ENCODE measurements around the gene OARD1. TPM values are rescaled to one million over a fixed set of nuclear protein-coding genes. Genes with fewer than 3 reads are reported as not detected.

The OARD1 gene
- total and polyA plus RNA-seq, 2 of the 8 experiments (the other 6 are each of a cell fraction or from before 2014, with no cell fraction given), result 16.8 to 35.8 TPM

DNA sequence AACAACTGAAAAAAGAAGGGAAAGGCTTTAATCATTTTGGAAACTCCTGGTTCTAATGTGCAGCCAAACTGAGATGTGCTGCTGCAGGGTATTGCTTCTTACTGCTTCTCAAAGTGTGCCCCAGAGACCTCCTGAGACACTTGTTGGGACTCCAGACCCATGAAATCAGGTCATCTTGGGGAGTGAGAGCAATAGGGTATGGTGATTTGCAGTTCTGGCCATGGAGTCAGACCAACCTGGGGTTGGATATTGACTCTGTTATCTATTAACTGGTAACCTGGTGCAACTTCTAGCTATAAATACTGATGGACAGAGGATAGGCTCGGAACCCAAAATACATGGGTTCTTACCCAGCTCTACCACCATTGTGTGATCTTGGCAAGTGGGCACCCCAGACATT lies 26.1 kb downstream of the OARD1 start:
- no peak overlapping the region for H2AFZ ChIP-seq (ENCODE audit: low read length)
- H2BK15ac ChIP-seq (ENCODE audit: low read length), result no peak overlapping the region
- no peaks in the 10 kb centered on the region for H3K4me1 ChIP-seq (replicated peaks in 1 of 4; ENCODE audit: control insufficient read depth in 3 of 4, insufficient read depth in 4 of 4, low read length in 3 of 4)
- FAIRE-seq, result no peak
- H3K79me1 ChIP-seq (ENCODE audit: low read depth, low read length), result no peaks in the 10 kb centered on the region
- H3K18ac ChIP-seq (ENCODE audit: extremely low read depth, low read length), result no peak overlapping the region
- no peak overlapping the region for H3K23ac ChIP-seq (ENCODE audit: insufficient read length)
- H3K79me2 ChIP-seq (ENCODE audit: control insufficient read depth in 1 of 2, insufficient read depth in 2 of 2, low read length in 2 of 2), result no peaks in the 10 kb centered on the region
- H2BK120ac ChIP-seq (replicated peaks; ENCODE audit: low read depth, low read length), result no peak overlapping the region
- H2BK5ac ChIP-seq (ENCODE audit: low read depth, low read length), result no peak overlapping the region
- no peaks in the 10 kb centered on the region for H3K9me3 ChIP-seq (ENCODE audit: insufficient read depth in 2 of 2, low read depth in 1 of 2, low read length in 1 of 2)
- no peak overlapping the region for H3K27ac ChIP-seq (ENCODE audit: low read depth, low read length)
- 100% methylated on average over 1 of the region's 1 CpG; no CpG with 5 or more reads in 1 of the 2 experiments for WGBS, 2 experiments (ENCODE audit: extremely low coverage in 1 of 2, insufficient coverage in 1 of 2, insufficient read length in 1 of 2, insufficient replicate concordance in 2 of 2, low coverage in 1 of 2, low lambda C conversion rate in 2 of 2, missing lambda C conversion rate in 1 of 2)
- H4K91ac ChIP-seq (replicated peaks; ENCODE audit: insufficient read length, low read length), result no peak overlapping the region
- no peak overlapping the region for H3K56ac ChIP-seq (replicated peaks; ENCODE audit: insufficient read length, low read depth, low read length)
- H2BK12ac ChIP-seq (ENCODE audit: low read depth, low read length), result no peak overlapping the region
- H2AK5ac ChIP-seq (ENCODE audit: low read depth, low read length), result no peak overlapping the region
- H4K5ac ChIP-seq (ENCODE audit: insufficient read length, low read depth, low read length), result no peak overlapping the region
- H3K36me3 ChIP-seq (ENCODE audit: control insufficient read depth in 2 of 4, insufficient read depth in 4 of 4, low read length in 3 of 4), result no peaks in the 10 kb centered on the region
- H4K20me1 ChIP-seq (replicated peaks in 1 of 2; ENCODE audit: control insufficient read depth in 1 of 2, insufficient read depth in 2 of 2, low read length in 2 of 2), result no peaks in the 10 kb centered on the region
- no peak overlapping the region for H2BK20ac ChIP-seq (ENCODE audit: low read length)
- TF ChIP-seq SUZ12 (IDR thresholded peaks at IDR 0.05; ENCODE audit: low read length), result no peak
- no peak for TF ChIP-seq POLR2AphosphoS5 (IDR thresholded peaks at IDR 0.05; ENCODE audit: low read depth, low read length)
- no peak for TF ChIP-seq RXRA (IDR thresholded peaks at IDR 0.05; ENCODE audit: insufficient read depth, low read depth, low read length)
- TF ChIP-seq PHF8 (conservative IDR thresholded peaks at IDR 0.05; ENCODE audit: low read depth, low read length), result no peak
- TF ChIP-seq TAF7 (optimal IDR thresholded peaks at IDR 0.05; ENCODE audit: borderline replicate concordance, low read depth, low read length), result no peak
- no peak for TF ChIP-seq EGR1 (IDR thresholded peaks at IDR 0.05; ENCODE audit: borderline replicate concordance, low read depth, low read length)
- POLR2A ChIA-PET (ENCODE audit: partially characterized antibody), result interaction anchor here (0.5 to 1.1 kb wide), 4 partner anchors 10 to 32 kb away, joined by 3 to 5 read pairs (median 3); no protein-coding TSS in a partner anchor
- no peaks in the 10 kb centered on the region for H3K23me2 ChIP-seq (ENCODE audit: low read depth, low read length)
- DNase-seq (ENCODE audit: low read depth in 1 of 2, low spot score in 2 of 2), result no peak
- H3K4me2 ChIP-seq (ENCODE audit: insufficient read depth in 1 of 2, low read depth in 2 of 2, low read length in 2 of 2), result no peak overlapping the region
- no peak overlapping the region for H4K8ac ChIP-seq (ENCODE audit: extremely low read depth, insufficient read depth, low read length)
- no peaks in the 10 kb centered on the region for H3K27me3 ChIP-seq (replicated peaks in 1 of 4; ENCODE audit: control insufficient read depth in 3 of 4, extremely low read depth in 1 of 4, insufficient read depth in 3 of 4, low read length in 3 of 4)
- CTCF ChIA-PET (ENCODE audit: partially characterized antibody), result interaction anchor here (1.1 to 2.5 kb wide), 9 partner anchors 8 to 157 kb away, joined by 3 to 15 read pairs (median 4); no protein-coding TSS in a partner anchor
- no peak overlapping the region for H3K9ac ChIP-seq (replicated peaks in 1 of 4; ENCODE audit: extremely low read depth in 1 of 4, low read depth in 3 of 4, low read length in 3 of 4)
- H3K4me3 ChIP-seq (ENCODE audit: extremely low read depth in 1 of 4, insufficient read depth in 2 of 4, low read depth in 3 of 4, low read length in 4 of 4), result no peak overlapping the region
- no peak overlapping the region for H3K14ac ChIP-seq (ENCODE audit: insufficient read length)
- H3K4ac ChIP-seq (replicated peaks; ENCODE audit: insufficient read length, low read depth, low read length), result no peak overlapping the region
